ENCODE measurements around the gene ATXN1. TPM values are rescaled to one million over a fixed set of nuclear protein-coding genes. Genes with fewer than 3 reads are reported as not detected.

Gene ATXN1
- total RNA-seq, 1 donor from 2014 or later, result 15.5 TPM

- Mint-ChIP-seq H3K4me3 (ENCODE audit: unreplicated experiment) (no peak overlapping the region), H3K36me3 (ENCODE audit: unreplicated experiment) (no peaks in the 10 kb centered on the region), H3K27ac (ENCODE audit: unreplicated experiment) (no peak overlapping the region), H3K27me3 (ENCODE audit: unreplicated experiment) (no peaks in the 10 kb centered on the region), H3K4me1 (ENCODE audit: low read depth, unreplicated experiment) (peaks cover 17% of the 10 kb centered on the region), H3K9me3 (ENCODE audit: unreplicated experiment) (no peaks in the 10 kb centered on the region)
- no peak for DNase-seq
- no peak for TF ChIP-seq CTCF (IDR thresholded peaks at IDR 0.05; ENCODE audit: partially characterized antibody, unreplicated experiment)
Observed at GRCh38 chr6:16253399-16254144, 507.7 kb downstream of the ATXN1 start.

GRCh38 chr6:16252686-16253299 is 508.5 kb downstream of the ATXN1 start:
- no peak for TF ChIP-seq CTCF (IDR thresholded peaks at IDR 0.05; ENCODE audit: partially characterized antibody, unreplicated experiment)
- Mint-ChIP-seq H3K36me3 (ENCODE audit: unreplicated experiment) (no peaks in the 10 kb centered on the region), H3K9me3 (ENCODE audit: unreplicated experiment) (no peaks in the 10 kb centered on the region), H3K27ac (ENCODE audit: unreplicated experiment) (no peak overlapping the region), H3K4me3 (ENCODE audit: unreplicated experiment) (no peak overlapping the region), H3K4me1 (ENCODE audit: low read depth, unreplicated experiment) (peaks cover 10% of the 10 kb centered on the region), H3K27me3 (ENCODE audit: unreplicated experiment) (no peaks in the 10 kb centered on the region)
- no peak for DNase-seq

GRCh38 chr6:16251706-16252105 is 509.6 kb downstream of the ATXN1 start:
- no peak overlapping the region for H3K27ac Mint-ChIP-seq (ENCODE audit: unreplicated experiment)

GRCh38 chr6:16249971-16250370 is 511.3 kb downstream of the ATXN1 start:
- DNase-seq, result no peak
- Mint-ChIP-seq H3K27ac (ENCODE audit: unreplicated experiment) (no peak overlapping the region), H3K4me1 (ENCODE audit: low read depth, unreplicated experiment) (peaks cover 13% of the 10 kb centered on the region), H3K9me3 (ENCODE audit: unreplicated experiment) (peaks cover 5% of the 10 kb centered on the region), H3K36me3 (ENCODE audit: unreplicated experiment) (no peaks in the 10 kb centered on the region), H3K4me3 (ENCODE audit: unreplicated experiment) (no peak overlapping the region), H3K27me3 (ENCODE audit: unreplicated experiment) (peaks cover 5% of the 10 kb centered on the region)
- TF ChIP-seq CTCF (IDR thresholded peaks at IDR 0.05; ENCODE audit: partially characterized antibody, unreplicated experiment), result no peak

More at GRCh38 chr6:16251706-16252105, 509.6 kb downstream of the ATXN1 start:
- no peak for DNase-seq
- TF ChIP-seq CTCF (IDR thresholded peaks at IDR 0.05; ENCODE audit: partially characterized antibody, unreplicated experiment), result no peak
- no peaks in the 10 kb centered on the region for H3K27me3 Mint-ChIP-seq (ENCODE audit: unreplicated experiment)
- no peaks in the 10 kb centered on the region for H3K36me3 Mint-ChIP-seq (ENCODE audit: unreplicated experiment)
- H3K4me3 Mint-ChIP-seq (ENCODE audit: unreplicated experiment), result no peak overlapping the region
- peaks cover 7% of the 10 kb centered on the region for H3K4me1 Mint-ChIP-seq (ENCODE audit: low read depth, unreplicated experiment)
- H3K9me3 Mint-ChIP-seq (ENCODE audit: unreplicated experiment), result no peaks in the 10 kb centered on the region
